Right cardiac atrium (tissue), 5 donors: Measurements from ENCODE around the gene STK36. TPM values are rescaled to one million over a fixed set of nuclear protein-coding genes. Genes with fewer than 3 reads are reported as not detected.

ENCODE experiments used
- polyA plus RNA-seq: library from polyadenylated mRNA; stranded (reverse); fragments of 200-250 nt; gene quantifications from one replicate; pipeline ENCODE4 v1.2.3, GENCODE V29; 2013
- total RNA-seq, 4 donors: library from RNA; stranded (reverse); fragmentation: NEBNext Ultra II Directional; extraction: Animal tissue kit (Norgen Biotek cat#: 25700); gene quantifications; one replicate each; pipeline ENCODE4 v1.2.1, GENCODE V29; 2021
- donor health status: healthy with polysubstance abuse.
- donor health status: DM: no; HTN: yes; CAD: no.
- donor health status: DM: no; HTN: no; CAD: no.
- donor health status: DM: no; HTN: yes; CAD: no; lungs with severe emphysema.
- donor health status: DM: yes; HTN: yes; CAD: no.

STK36 gene
- total and polyA plus RNA-seq, 5 donors = 8.3 to 11.2 (median 9.7) TPM

Other genes with a start within 250 kb of the STK36 start
- gene USP37, start 103.7 kb upstream of the STK36 start, total RNA-seq = 1 to 10 TPM; 6.1 to 9.9 (median 7.6) TPM
- gene USP37, start 103.7 kb upstream of the STK36 start, polyA plus RNA-seq = 1.7 TPM
- 10 to 100 TPM; 16.0 to 24.7 (median 19.3) TPM for gene CNOT9, start 103.2 kb upstream of the STK36 start, total RNA-seq
- 14.5 TPM for gene CNOT9, start 103.2 kb upstream of the STK36 start, polyA plus RNA-seq
- gene PLCD4, start 64.2 kb upstream of the STK36 start, total RNA-seq = 1 to 10 TPM in 1 of 4 donors, under 1 TPM in 3; 0.53 to 1.3 (median 0.88) TPM
- 0.48 TPM for gene PLCD4, start 64.2 kb upstream of the STK36 start, polyA plus RNA-seq
- gene ZNF142, start 12.5 kb upstream of the STK36 start, total RNA-seq = 10 to 100 TPM; 14.4 to 17.1 (median 15.3) TPM
- 7.9 TPM for gene ZNF142, start 12.5 kb upstream of the STK36 start, polyA plus RNA-seq
- 10 to 100 TPM; 29.2 to 46.1 (median 32.7) TPM for gene BCS1L, start 12.4 kb upstream of the STK36 start, total RNA-seq
- gene BCS1L, start 12.4 kb upstream of the STK36 start, polyA plus RNA-seq = 32.8 TPM
- gene RNF25, start 84 bp upstream of the STK36 start, total RNA-seq = 10 to 100 TPM; 16.6 to 20.8 (median 17.7) TPM
- gene RNF25, start 84 bp upstream of the STK36 start, polyA plus RNA-seq = 14.7 TPM
- gene TTLL4, start 38.7 kb downstream of the STK36 start, total RNA-seq = 10 to 100 TPM in 1 of 4 donors, 1 to 10 TPM in 3; 5.7 to 15.8 (median 8.3) TPM
- 5.4 TPM for gene TTLL4, start 38.7 kb downstream of the STK36 start, polyA plus RNA-seq
- 10 to 100 TPM; 15.0 to 20.2 (median 16.3) TPM for gene CYP27A1, start 110.1 kb downstream of the STK36 start, total RNA-seq
- gene CYP27A1, start 110.1 kb downstream of the STK36 start, polyA plus RNA-seq = 14.0 TPM
- gene PRKAG3, start 159.7 kb downstream of the STK36 start, total RNA-seq = under 1 TPM in 2 of 4 donors, not detected in 2; 0.14 to 0.15 TPM
- gene PRKAG3, start 159.7 kb downstream of the STK36 start, polyA plus RNA-seq = 0.07 TPM
- gene WNT6, start 187.7 kb downstream of the STK36 start, total RNA-seq = 1 to 10 TPM in 3 of 4 donors, under 1 TPM in 1; 0.86 to 2.1 (median 1.2) TPM
- 1.7 TPM for gene WNT6, start 187.7 kb downstream of the STK36 start, polyA plus RNA-seq
- not detected for gene WNT10A, start 208.8 kb downstream of the STK36 start, total RNA-seq
- not detected for gene WNT10A, start 208.8 kb downstream of the STK36 start, polyA plus RNA-seq